ENCODE measurements around the gene ZNF723.

DNA sequence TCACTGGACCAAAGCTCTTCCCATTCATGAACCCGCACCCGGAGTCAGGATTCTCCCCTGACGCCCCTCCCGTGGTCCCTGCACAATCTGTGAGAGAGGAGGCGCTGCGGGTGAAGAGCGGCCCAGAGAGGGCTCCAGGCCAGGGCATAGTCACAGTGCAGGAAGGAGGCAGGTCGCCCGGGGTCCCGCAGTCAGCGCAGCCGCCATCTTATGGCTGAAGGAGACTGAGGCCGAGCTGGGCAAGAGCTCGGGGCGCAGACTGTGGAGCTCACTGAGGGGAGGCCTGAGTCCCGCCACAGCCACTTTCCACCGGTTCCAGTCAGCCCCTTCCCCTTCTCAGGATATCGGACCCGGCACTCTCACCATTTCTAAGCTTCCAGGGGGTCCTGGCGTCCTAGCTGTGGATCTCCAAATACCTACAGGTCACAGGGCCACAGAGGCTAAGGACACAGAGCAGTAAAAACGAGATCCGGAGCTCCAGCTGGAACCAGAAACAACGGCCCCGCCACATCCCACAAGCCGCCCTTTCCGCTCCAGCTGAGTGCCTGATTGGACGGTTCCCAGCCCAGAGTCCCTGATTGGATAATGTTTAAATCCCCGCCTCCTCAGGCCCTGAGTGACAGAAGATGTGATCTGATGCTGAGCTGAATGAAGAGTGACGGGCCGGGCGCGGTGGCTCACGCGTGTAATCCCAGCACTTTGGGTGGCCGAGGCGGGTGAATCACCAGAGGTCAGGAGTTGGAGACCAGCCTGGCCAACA is 48.3 kb upstream of the ZNF723 start, which contains the start of gene ZNF99:
- TF ChIP-seq CTCF (IDR thresholded peaks at IDR 0.05) (no peak), POLR2AphosphoS5 (IDR thresholded peaks at IDR 0.05) (no peak)
